HEK293 (cell line): ENCODE data around the gene DENND6B.

Experiments used
- AEBP2 ChIP-seq: fragments of 450-650 bp; formaldehyde crosslinking; IDR thresholded peaks from 2 replicates; pipeline ENCODE4 v1.5.1; 2016; ENCODE audit warnings: missing biosample characterization, missing genetic modification characterization, borderline replicate concordance
- ATF2 ChIP-seq: fragments of 450-650 bp; formaldehyde crosslinking; IDR thresholded peaks from 2 replicates; pipeline ENCODE4 v1.5.1; 2016; ENCODE audit warnings: missing biosample characterization, missing genetic modification characterization, low read depth
- GLIS2 ChIP-seq: fragments of 450-650 bp; formaldehyde crosslinking; IDR thresholded peaks from 2 replicates; pipeline ENCODE4 v1.5.1; 2016; ENCODE audit warnings: missing biosample characterization, missing genetic modification characterization
- KLF1 ChIP-seq: fragments of 450-650 bp; formaldehyde crosslinking; IDR thresholded peaks from 2 replicates; pipeline ENCODE4 v1.5.1; 2016; ENCODE audit warnings: missing biosample characterization, missing genetic modification characterization
- KLF8 ChIP-seq: fragments of 450-650 bp; formaldehyde crosslinking; IDR thresholded peaks from 2 replicates; pipeline ENCODE4 v1.5.1; 2016; ENCODE audit warnings: missing biosample characterization, missing genetic modification characterization
- PATZ1 ChIP-seq: fragments of 450-650 bp; formaldehyde crosslinking; IDR thresholded peaks from 2 replicates; pipeline ENCODE4 v1.5.1; 2016; ENCODE audit warnings: missing biosample characterization, missing genetic modification characterization
- PRDM1 ChIP-seq: fragments of 450-650 bp; formaldehyde crosslinking; IDR thresholded peaks from 2 replicates; pipeline ENCODE4; 2016; ENCODE audit warnings: missing biosample characterization, missing genetic modification characterization
- TSHZ1 ChIP-seq: fragments of 450-650 bp; formaldehyde crosslinking; IDR thresholded peaks from 2 replicates; pipeline ENCODE4 v1.5.1; 2016; ENCODE audit warnings: missing biosample characterization, missing genetic modification characterization, borderline replicate concordance
- YY2 ChIP-seq: fragments of 450-650 bp; formaldehyde crosslinking; IDR thresholded peaks from 2 replicates; pipeline ENCODE4 v1.5.1; 2016; ENCODE audit warnings: missing biosample characterization, missing genetic modification characterization
- ZBTB8A ChIP-seq: fragments of 450-650 bp; formaldehyde crosslinking; IDR thresholded peaks from 2 replicates; pipeline ENCODE4 v1.5.1; 2016; ENCODE audit warnings: missing biosample characterization, missing genetic modification characterization
- ZNF138 ChIP-seq: fragments of 450-650 bp; formaldehyde crosslinking; IDR thresholded peaks from 2 replicates; pipeline ENCODE4 v1.5.1; 2016; ENCODE audit warnings: missing biosample characterization, missing genetic modification characterization, borderline replicate concordance
- ZNF16 ChIP-seq: fragments of 450-650 bp; formaldehyde crosslinking; IDR thresholded peaks from 2 replicates; pipeline ENCODE4 v1.5.1; 2016; ENCODE audit warnings: low read depth, missing biosample characterization, missing genetic modification characterization
- ZNF19 ChIP-seq: fragments of 450-650 bp; formaldehyde crosslinking; IDR thresholded peaks from 2 replicates; pipeline ENCODE4; 2016; ENCODE audit warnings: missing biosample characterization, missing genetic modification characterization, low read depth
- ZNF2 ChIP-seq: fragments of 450-650 bp; formaldehyde crosslinking; IDR thresholded peaks from 2 replicates; pipeline ENCODE4 v1.5.1; 2016; ENCODE audit warnings: missing biosample characterization, missing genetic modification characterization
- ZNF211 ChIP-seq: fragments of 450-650 bp; formaldehyde crosslinking; IDR thresholded peaks from 2 replicates; pipeline ENCODE4 v1.5.1; 2016; ENCODE audit warnings: low read depth, missing biosample characterization, missing genetic modification characterization
- ZNF513 ChIP-seq: fragments of 450-650 bp; IDR thresholded peaks from 2 replicates; pipeline ENCODE4 v1.5.1; 2018; ENCODE audit warnings: missing biosample characterization, missing genetic modification characterization
- ZNF544 ChIP-seq: fragments of 450-650 bp; formaldehyde crosslinking; IDR thresholded peaks from 2 replicates; pipeline ENCODE4 v1.5.0; 2017; ENCODE audit warnings: missing biosample characterization, missing genetic modification characterization
- ZNF548 ChIP-seq: fragments of 450-650 bp; formaldehyde crosslinking; IDR thresholded peaks from 2 replicates; pipeline ENCODE4 v1.5.1; 2016; ENCODE audit warnings: missing biosample characterization, missing genetic modification characterization
- ZNF549 ChIP-seq: fragments of 450-650 bp; IDR thresholded peaks from 2 replicates; pipeline ENCODE4 v1.5.1; 2018; ENCODE audit warnings: missing biosample characterization, missing genetic modification characterization, mild to moderate bottlenecking, inconsistent platforms, moderate library complexity
- ZNF624 ChIP-seq: fragments of 450-650 bp; formaldehyde crosslinking; IDR thresholded peaks from 2 replicates; pipeline ENCODE4 v1.5.1; 2017; ENCODE audit warnings: missing biosample characterization, missing genetic modification characterization
- ZNF626 ChIP-seq: fragments of 450-650 bp; sonication (Bioruptor Pico); formaldehyde crosslinking; IDR thresholded peaks from 2 replicates; pipeline ENCODE4 v1.5.1; 2018; ENCODE audit warnings: missing biosample characterization, missing genetic modification characterization, inconsistent platforms
- ZNF629 ChIP-seq: fragments of 450-650 bp; formaldehyde crosslinking; IDR thresholded peaks from 2 replicates; pipeline ENCODE4 v1.5.1; 2017; ENCODE audit warnings: missing biosample characterization, missing genetic modification characterization
- ZNF660 ChIP-seq: fragments of 450-650 bp; IDR thresholded peaks from 2 replicates; pipeline ENCODE4 v1.5.1; 2018; ENCODE audit warnings: missing biosample characterization, mild to moderate bottlenecking, missing genetic modification characterization
- ZNF692 ChIP-seq: fragments of 450-650 bp; formaldehyde crosslinking; IDR thresholded peaks from 2 replicates; pipeline ENCODE4 v1.5.1; 2016; ENCODE audit warnings: missing biosample characterization, missing genetic modification characterization
- ZNF704 ChIP-seq: fragments of 450-650 bp; formaldehyde crosslinking; IDR thresholded peaks from 2 replicates; pipeline ENCODE4 v1.5.1; 2016; ENCODE audit warnings: missing biosample characterization, missing genetic modification characterization
- ZNF837 ChIP-seq: fragments of 450-650 bp; formaldehyde crosslinking; IDR thresholded peaks from 2 replicates; pipeline ENCODE4 v1.5.1; 2016; ENCODE audit warnings: missing biosample characterization, missing genetic modification characterization
- ZSCAN23 ChIP-seq: fragments of 450-650 bp; formaldehyde crosslinking; IDR thresholded peaks from 2 replicates; pipeline ENCODE4 v1.5.1; 2016; ENCODE audit warnings: missing biosample characterization, missing genetic modification characterization
- ZXDB ChIP-seq: fragments of 450-650 bp; formaldehyde crosslinking; IDR thresholded peaks from 2 replicates; pipeline ENCODE4 v1.5.1; 2016; ENCODE audit warnings: missing biosample characterization, missing genetic modification characterization

Gene DENND6B

GRCh38 chr22:50305923-50306566, 20.8 kb downstream of the DENND6B start (continued):
- TF ChIP-seq KLF8 (tag by site-specific recombination) = peak; percentile 33
- TF ChIP-seq GLIS2 = peak; percentile 96
- no peak for TF ChIP-seq YY2
- TF ChIP-seq AEBP2 (tag by site-specific recombination) = no peak
- TF ChIP-seq ZNF704 = no peak
- TF ChIP-seq ZSCAN23 = no peak
- peak; percentile 53 for TF ChIP-seq ZXDB (tag by site-specific recombination)
- TF ChIP-seq PRDM1 = 0 out of 2 replicates have a peak, but pooled peaks have one; percentile 22
- no peak for TF ChIP-seq ZNF548
- no peak for TF ChIP-seq ZNF624
- TF ChIP-seq ZNF211 (tag by site-specific recombination) = no peak
- no peak for TF ChIP-seq ZNF513
- TF ChIP-seq ZNF692 (tag by site-specific recombination) = peak; percentile 90
- no peak for TF ChIP-seq ZNF544 (tag by site-specific recombination)
- TF ChIP-seq KLF1 = peak; percentile 51
- peak; percentile 74 for TF ChIP-seq ZBTB8A (tag by site-specific recombination)
- TF ChIP-seq ZNF138 (tag by site-specific recombination) = no peak
- no peak for TF ChIP-seq ZNF837 (tag by site-specific recombination)
- no peak for TF ChIP-seq ZNF19 (tag by site-specific recombination)
- TF ChIP-seq PATZ1 (tag by site-specific recombination) = peak; percentile 84
- no peak for TF ChIP-seq ZNF626 (tag by site-specific recombination)
- no peak for TF ChIP-seq ATF2 (tag by site-specific recombination)
- TF ChIP-seq ZNF629 (tag by site-specific recombination) = peak; percentile 64
- no peak for TF ChIP-seq ZNF16 (tag by site-specific recombination)
- no peak for TF ChIP-seq ZNF549 (tag by site-specific recombination)
- TF ChIP-seq TSHZ1 = 0 out of 2 replicates have a peak, but pooled peaks have one; percentile 14
- peak; percentile 83; the same call in 1 of the 2 replicates for TF ChIP-seq ZNF660 (tag by site-specific recombination)
- no peak for TF ChIP-seq ZNF2 (tag by site-specific recombination)
